Thyroid gland (tissue), 4 donors: ENCODE results near the gene FGF19.

Experiments
- CTCF ChIP-seq, 6 experiments: fragments of 200-600 bp in 3 of 6; fragments of 450-650 bp in 3 of 6; sonication (generic) in 3 of 6; IDR thresholded peaks; one replicate each; pipeline ENCODE4 v1.5.1; 2016 to 2019; ENCODE audit warnings: antibody characterized with exemption in 6 of 6, mild to moderate bottlenecking in 2 of 6, inconsistent platforms in 1 of 6, moderate library complexity in 1 of 6
- POLR2A ChIP-seq, 2 donors: fragments of 450-650 bp; IDR thresholded peaks; one replicate each; pipeline ENCODE4 v1.6.1; 2017; ENCODE audit warnings: antibody characterized with exemption in 2 of 2, mild to moderate bottlenecking in 2 of 2, moderate library complexity in 1 of 2

GRCh38 chr11:69729252-69729651, 25.4 kb upstream of the FGF19 start:
- TF ChIP-seq CTCF (IDR thresholded peaks at IDR 0.05) (no peak), POLR2A (IDR thresholded peaks at IDR 0.05) (no peak)
